ENCODE results near the gene HOXC9.

The HOXC9 gene

GRCh38 chr12:54038284-54038870 is 38.4 kb downstream of the HOXC9 start:
- TF ChIP-seq SIN3A (IDR thresholded peaks at IDR 0.05; ENCODE audit: borderline replicate concordance, insufficient read depth, low read length) (no peak), POLR2AphosphoS5 (IDR thresholded peaks at IDR 0.05; ENCODE audit: low read depth, low read length) (no peak), FOXP2 (optimal IDR thresholded peaks at IDR 0.05; ENCODE audit: borderline replicate concordance, extremely low read depth, extremely low read length, insufficient read depth) (no peak), TAF1 (IDR thresholded peaks at IDR 0.05; ENCODE audit: borderline replicate concordance, insufficient read depth, low read length) (no peak)
- TF ChIP-seq, protein P1, sequence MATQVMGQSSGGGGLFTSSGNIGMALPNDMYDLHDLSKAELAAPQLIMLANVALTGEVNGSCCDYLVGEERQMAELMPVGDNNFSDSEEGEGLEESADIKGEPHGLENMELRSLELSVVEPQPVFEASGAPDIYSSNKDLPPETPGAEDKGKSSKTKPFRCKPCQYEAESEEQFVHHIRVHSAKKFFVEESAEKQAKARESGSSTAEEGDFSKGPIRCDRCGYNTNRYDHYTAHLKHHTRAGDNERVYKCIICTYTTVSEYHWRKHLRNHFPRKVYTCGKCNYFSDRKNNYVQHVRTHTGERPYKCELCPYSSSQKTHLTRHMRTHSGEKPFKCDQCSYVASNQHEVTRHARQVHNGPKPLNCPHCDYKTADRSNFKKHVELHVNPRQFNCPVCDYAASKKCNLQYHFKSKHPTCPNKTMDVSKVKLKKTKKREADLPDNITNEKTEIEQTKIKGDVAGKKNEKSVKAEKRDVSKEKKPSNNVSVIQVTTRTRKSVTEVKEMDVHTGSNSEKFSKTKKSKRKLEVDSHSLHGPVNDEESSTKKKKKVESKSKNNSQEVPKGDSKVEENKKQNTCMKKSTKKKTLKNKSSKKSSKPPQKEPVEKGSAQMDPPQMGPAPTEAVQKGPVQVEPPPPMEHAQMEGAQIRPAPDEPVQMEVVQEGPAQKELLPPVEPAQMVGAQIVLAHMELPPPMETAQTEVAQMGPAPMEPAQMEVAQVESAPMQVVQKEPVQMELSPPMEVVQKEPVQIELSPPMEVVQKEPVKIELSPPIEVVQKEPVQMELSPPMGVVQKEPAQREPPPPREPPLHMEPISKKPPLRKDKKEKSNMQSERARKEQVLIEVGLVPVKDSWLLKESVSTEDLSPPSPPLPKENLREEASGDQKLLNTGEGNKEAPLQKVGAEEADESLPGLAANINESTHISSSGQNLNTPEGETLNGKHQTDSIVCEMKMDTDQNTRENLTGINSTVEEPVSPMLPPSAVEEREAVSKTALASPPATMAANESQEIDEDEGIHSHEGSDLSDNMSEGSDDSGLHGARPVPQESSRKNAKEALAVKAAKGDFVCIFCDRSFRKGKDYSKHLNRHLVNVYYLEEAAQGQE (IDR thresholded peaks at IDR 0.05; ENCODE audit: insufficient read depth in 1 of 2, low read depth in 2 of 2, low read length in 2 of 2), result no peak

- no peak for TF ChIP-seq TAF1 (IDR thresholded peaks at IDR 0.05; ENCODE audit: borderline replicate concordance, insufficient read depth, low read length)
- TF ChIP-seq SIN3A (IDR thresholded peaks at IDR 0.05; ENCODE audit: borderline replicate concordance, insufficient read depth, low read length), result no peak
Observed at GRCh38 chr12:54038871-54039414, 39.0 kb downstream of the HOXC9 start.

GRCh38 chr12:54039417-54040147 is 39.6 kb downstream of the HOXC9 start:
- TF ChIP-seq, protein P1 (IDR thresholded peaks at IDR 0.05; ENCODE audit: insufficient read depth in 1 of 2, low read depth in 2 of 2, low read length in 2 of 2), result no peak
- TF ChIP-seq TAF1 (IDR thresholded peaks at IDR 0.05; ENCODE audit: borderline replicate concordance, insufficient read depth, low read length), result no peak
- TF ChIP-seq SIN3A (IDR thresholded peaks at IDR 0.05; ENCODE audit: borderline replicate concordance, insufficient read depth, low read length), result no peak

DNA sequence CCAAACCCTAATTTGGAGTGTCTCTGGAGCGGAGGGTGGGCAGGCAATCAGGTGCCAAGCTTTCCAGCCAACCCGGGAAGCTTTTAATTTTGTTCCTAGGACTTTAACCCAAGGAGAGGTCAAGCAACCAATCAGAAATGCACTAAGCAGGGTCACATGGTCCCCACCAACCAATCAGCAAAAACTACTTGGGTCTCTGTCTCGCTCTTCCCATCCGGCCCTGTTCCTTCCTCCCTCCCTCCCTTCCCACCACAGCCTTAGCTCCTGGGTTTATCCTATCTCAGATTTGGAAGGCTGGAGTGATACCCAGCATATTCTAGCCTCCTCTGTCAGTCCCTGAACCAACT is 40.2 kb downstream of the HOXC9 start:
- TF ChIP-seq, protein P1 (IDR thresholded peaks at IDR 0.05; ENCODE audit: insufficient read depth in 1 of 2, low read depth in 2 of 2, low read length in 2 of 2), result no peak
- TF ChIP-seq TAF1 (IDR thresholded peaks at IDR 0.05; ENCODE audit: borderline replicate concordance, insufficient read depth, low read length), result no peak
- no peak for TF ChIP-seq FOXP2 (optimal IDR thresholded peaks at IDR 0.05; ENCODE audit: borderline replicate concordance, extremely low read depth, extremely low read length, insufficient read depth)
- no peak for TF ChIP-seq SIN3A (IDR thresholded peaks at IDR 0.05; ENCODE audit: borderline replicate concordance, insufficient read depth, low read length)
- no peak for TF ChIP-seq POLR2AphosphoS5 (IDR thresholded peaks at IDR 0.05; ENCODE audit: low read depth, low read length)

DNA sequence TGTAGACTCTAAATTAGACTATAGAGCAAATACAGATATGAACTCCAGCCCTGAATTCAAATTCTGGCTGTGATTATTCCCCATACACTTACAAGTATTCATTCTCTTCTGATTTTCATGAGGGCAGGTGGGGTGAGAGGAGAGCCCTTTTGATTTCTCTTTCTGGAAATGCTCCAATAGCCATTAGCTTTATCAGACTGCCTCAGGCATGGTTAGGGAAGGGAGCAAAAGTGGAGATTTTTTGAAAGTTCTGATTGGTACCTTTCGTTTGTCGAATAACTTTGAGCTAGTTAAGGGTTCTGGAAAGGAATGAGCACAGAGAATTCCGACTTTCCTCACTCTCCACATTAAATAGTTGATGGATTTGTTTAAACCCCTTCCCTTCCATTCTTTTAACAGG is 40.7 kb downstream of the HOXC9 start:
- no peak for TF ChIP-seq POLR2AphosphoS5 (IDR thresholded peaks at IDR 0.05; ENCODE audit: low read depth, low read length)
- TF ChIP-seq TAF1 (IDR thresholded peaks at IDR 0.05; ENCODE audit: borderline replicate concordance, insufficient read depth, low read length), result no peak
- no peak for TF ChIP-seq FOXP2 (optimal IDR thresholded peaks at IDR 0.05; ENCODE audit: borderline replicate concordance, extremely low read depth, extremely low read length, insufficient read depth)
- TF ChIP-seq, protein P1 (IDR thresholded peaks at IDR 0.05; ENCODE audit: insufficient read depth in 1 of 2, low read depth in 2 of 2, low read length in 2 of 2), result no peak
- TF ChIP-seq SIN3A (IDR thresholded peaks at IDR 0.05; ENCODE audit: borderline replicate concordance, insufficient read depth, low read length), result no peak

Measured in PFSK-1 (cell line).